ENCODE measurements around the gene SYPL2. TPM values are rescaled to one million over a fixed set of nuclear protein-coding genes. Genes with fewer than 3 reads are reported as not detected.

Gene SYPL2
- total RNA-seq, 1 experiment from 2014 or later, result 1.3 TPM

DNA sequence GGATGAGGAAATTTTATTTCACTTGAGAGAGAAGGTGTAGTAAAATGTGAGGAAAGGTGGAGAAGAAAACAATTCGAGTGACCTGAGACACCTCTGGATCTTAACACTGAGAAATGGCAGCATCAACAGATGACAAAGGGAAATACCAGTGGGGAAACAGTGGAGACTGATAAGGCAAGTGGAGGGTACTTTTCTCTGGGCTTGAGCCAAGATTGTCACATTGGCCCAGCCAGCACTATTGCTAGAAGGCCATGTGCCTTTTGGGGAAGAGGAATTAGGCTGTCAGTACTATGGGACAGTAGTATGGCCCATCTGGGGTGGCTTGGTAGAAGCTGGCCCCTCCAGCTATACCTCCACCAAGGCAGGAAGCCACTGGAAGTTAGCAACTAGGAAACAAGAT, 8.4 kb downstream of the SYPL2 start:
- Histone ChIP-seq H3K4me1 (ENCODE audit: control insufficient read depth in 1 of 2, insufficient read depth in 2 of 2, low read length in 2 of 2) (peaks cover 3 to 11% of the 10 kb centered on the region in 2 experiments; a peak in 3 of 4 replicates), H3K9me3 (ENCODE audit: control insufficient read depth in 1 of 2, insufficient read depth in 1 of 2, low read depth in 1 of 2, low read length in 2 of 2) (no peaks in the 10 kb centered on the region), H3K4me3 (replicated peaks in 1 of 2; ENCODE audit: low read depth in 1 of 2, low read length in 2 of 2) (no peak overlapping the region), H3K27me3 (ENCODE audit: insufficient read depth, low read length) (peaks cover 25% of the 10 kb centered on the region), H3K4me2 (ENCODE audit: low read length) (no peak overlapping the region), H3K27ac (ENCODE audit: low read depth, low read length) (no peak overlapping the region), H3K9me2 (ENCODE audit: insufficient read depth) (no peaks in the 10 kb centered on the region), H3K9ac (ENCODE audit: low read length) (no peak overlapping the region), H3K36me3 (ENCODE audit: control insufficient read depth in 1 of 2, insufficient read depth in 2 of 2, low read length in 2 of 2) (no peaks in the 10 kb centered on the region), H4K20me1 (ENCODE audit: insufficient read depth) (no peaks in the 10 kb centered on the region), H3K79me2 (ENCODE audit: insufficient read depth, low read length) (no peaks in the 10 kb centered on the region), H2AFZ (ENCODE audit: low read depth, low read length, poor library complexity, severe bottlenecking) (no peak overlapping the region)
- BruUV-seq (replicated peaks), result no TSS peak
- ChIA-PET CTCF (no interaction called here), RAD21 (ENCODE audit: low non-redundant PET in 1 of 2, low total read pairs in 2 of 2, uncharacterized antibody in 2 of 2, unreplicated experiment in 2 of 2) (no interaction called here), POLR2A (no interaction called here)
- DNase-seq (ENCODE audit: low read depth, low spot score), result no peak
- TF ChIP-seq, protein P1, sequence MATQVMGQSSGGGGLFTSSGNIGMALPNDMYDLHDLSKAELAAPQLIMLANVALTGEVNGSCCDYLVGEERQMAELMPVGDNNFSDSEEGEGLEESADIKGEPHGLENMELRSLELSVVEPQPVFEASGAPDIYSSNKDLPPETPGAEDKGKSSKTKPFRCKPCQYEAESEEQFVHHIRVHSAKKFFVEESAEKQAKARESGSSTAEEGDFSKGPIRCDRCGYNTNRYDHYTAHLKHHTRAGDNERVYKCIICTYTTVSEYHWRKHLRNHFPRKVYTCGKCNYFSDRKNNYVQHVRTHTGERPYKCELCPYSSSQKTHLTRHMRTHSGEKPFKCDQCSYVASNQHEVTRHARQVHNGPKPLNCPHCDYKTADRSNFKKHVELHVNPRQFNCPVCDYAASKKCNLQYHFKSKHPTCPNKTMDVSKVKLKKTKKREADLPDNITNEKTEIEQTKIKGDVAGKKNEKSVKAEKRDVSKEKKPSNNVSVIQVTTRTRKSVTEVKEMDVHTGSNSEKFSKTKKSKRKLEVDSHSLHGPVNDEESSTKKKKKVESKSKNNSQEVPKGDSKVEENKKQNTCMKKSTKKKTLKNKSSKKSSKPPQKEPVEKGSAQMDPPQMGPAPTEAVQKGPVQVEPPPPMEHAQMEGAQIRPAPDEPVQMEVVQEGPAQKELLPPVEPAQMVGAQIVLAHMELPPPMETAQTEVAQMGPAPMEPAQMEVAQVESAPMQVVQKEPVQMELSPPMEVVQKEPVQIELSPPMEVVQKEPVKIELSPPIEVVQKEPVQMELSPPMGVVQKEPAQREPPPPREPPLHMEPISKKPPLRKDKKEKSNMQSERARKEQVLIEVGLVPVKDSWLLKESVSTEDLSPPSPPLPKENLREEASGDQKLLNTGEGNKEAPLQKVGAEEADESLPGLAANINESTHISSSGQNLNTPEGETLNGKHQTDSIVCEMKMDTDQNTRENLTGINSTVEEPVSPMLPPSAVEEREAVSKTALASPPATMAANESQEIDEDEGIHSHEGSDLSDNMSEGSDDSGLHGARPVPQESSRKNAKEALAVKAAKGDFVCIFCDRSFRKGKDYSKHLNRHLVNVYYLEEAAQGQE (IDR thresholded peaks at IDR 0.05; ENCODE audit: low read depth), result no peak
- no peak for TF ChIP-seq JUND (IDR thresholded peaks at IDR 0.05)
- TF ChIP-seq SIN3A (IDR thresholded peaks at IDR 0.05; ENCODE audit: low read depth), result no peak
- TF ChIP-seq EZH2phosphoT487 (IDR thresholded peaks at IDR 0.05; ENCODE audit: borderline replicate concordance), result no peak
- no peak for TF ChIP-seq TCF7L2 (IDR thresholded peaks at IDR 0.05; ENCODE audit: borderline replicate concordance, extremely low read depth, insufficient read depth, insufficient read length)
- no peak for TF ChIP-seq CEBPB (IDR thresholded peaks at IDR 0.05; ENCODE audit: low read depth)
- no peak for TF ChIP-seq MAX (IDR thresholded peaks at IDR 0.05)
- no peak for TF ChIP-seq POLR2AphosphoS5 (IDR thresholded peaks at IDR 0.05; ENCODE audit: low read depth, low read length)
- no peak for TF ChIP-seq CTCF (IDR thresholded peaks at IDR 0.05 in 2 of 3, conservative IDR thresholded peaks at IDR 0.05 in 1 of 3; ENCODE audit: borderline replicate concordance in 1 of 3, insufficient read depth in 1 of 3, low read depth in 2 of 3, low read length in 2 of 3)
- no peak for TF ChIP-seq ZNF274 (IDR thresholded peaks at IDR 0.05; ENCODE audit: low read depth, low read length)
- TF ChIP-seq RAD21 (IDR thresholded peaks at IDR 0.05; ENCODE audit: low read depth), result no peak
- TF ChIP-seq, protein P2, sequence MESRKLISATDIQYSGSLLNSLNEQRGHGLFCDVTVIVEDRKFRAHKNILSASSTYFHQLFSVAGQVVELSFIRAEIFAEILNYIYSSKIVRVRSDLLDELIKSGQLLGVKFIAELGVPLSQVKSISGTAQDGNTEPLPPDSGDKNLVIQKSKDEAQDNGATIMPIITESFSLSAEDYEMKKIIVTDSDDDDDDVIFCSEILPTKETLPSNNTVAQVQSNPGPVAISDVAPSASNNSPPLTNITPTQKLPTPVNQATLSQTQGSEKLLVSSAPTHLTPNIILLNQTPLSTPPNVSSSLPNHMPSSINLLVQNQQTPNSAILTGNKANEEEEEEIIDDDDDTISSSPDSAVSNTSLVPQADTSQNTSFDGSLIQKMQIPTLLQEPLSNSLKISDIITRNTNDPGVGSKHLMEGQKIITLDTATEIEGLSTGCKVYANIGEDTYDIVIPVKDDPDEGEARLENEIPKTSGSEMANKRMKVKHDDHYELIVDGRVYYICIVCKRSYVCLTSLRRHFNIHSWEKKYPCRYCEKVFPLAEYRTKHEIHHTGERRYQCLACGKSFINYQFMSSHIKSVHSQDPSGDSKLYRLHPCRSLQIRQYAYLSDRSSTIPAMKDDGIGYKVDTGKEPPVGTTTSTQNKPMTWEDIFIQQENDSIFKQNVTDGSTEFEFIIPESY (IDR thresholded peaks at IDR 0.05; ENCODE audit: extremely low read depth, insufficient replicate concordance, low read length), result no peak
- TF ChIP-seq ZFX (IDR thresholded peaks at IDR 0.05), result no peak
- no peak for TF ChIP-seq SRF (IDR thresholded peaks at IDR 0.05; ENCODE audit: low read depth)
- TF ChIP-seq EGR1 (IDR thresholded peaks at IDR 0.05; ENCODE audit: low read depth), result no peak
- no peak for TF ChIP-seq ELF1 (IDR thresholded peaks at IDR 0.05; ENCODE audit: borderline replicate concordance, low read depth)
- ATAC-seq, result no peak
- intact Hi-C loops (cut with micrococcal nuclease), result no loop called here
